Measurements from ENCODE around the gene C1QTNF8. TPM values are rescaled to one million over a fixed set of nuclear protein-coding genes. Genes with fewer than 3 reads are reported as not detected.

Gene C1QTNF8
- polyA plus RNA-seq, 3 donors: not detected

DNA sequence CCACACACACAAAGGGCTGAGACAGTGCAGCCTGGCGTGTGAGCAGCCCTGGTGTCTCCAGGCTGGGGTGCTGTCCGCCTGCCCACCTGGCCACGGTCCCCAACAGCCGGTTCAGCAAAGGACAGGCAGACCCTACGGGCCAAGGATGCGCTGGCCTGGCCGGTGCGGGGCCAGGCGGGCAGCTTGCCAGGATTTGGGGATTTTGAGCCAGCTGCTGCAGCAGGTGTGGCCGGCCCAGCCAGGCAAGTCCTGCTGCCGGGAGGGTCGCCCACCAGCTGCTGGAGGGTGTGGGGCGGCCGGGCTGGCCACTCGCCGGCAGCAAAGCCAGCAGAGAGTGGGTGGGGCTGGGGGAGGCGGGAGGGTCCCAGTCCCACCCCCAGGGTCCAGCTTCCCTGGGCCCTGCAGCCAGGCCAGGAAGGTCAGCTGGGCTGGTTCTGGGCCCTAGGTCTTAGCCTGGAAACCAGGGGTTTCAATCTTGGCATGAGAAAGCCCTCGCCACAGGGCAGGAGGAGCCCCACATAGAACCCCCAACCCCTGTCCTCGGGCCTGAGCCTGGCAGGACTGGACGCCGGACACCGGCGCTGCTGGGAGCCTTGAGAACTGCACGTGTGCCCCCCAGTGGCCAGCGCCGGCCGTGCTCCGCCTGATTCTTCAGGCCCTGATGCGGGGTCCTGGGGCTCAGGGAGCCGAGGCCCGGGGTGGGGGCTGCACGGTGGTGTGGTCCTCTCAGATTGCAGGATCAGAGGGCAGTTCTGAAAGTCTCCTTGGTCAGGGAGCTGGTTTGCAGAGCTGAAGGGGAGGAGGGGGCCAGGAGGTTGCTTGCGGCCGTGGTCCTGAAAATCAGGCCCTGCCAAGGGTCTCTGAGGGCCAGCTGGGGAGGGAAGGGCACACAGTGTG, 41.1 kb downstream of the C1QTNF8 start:
- WGBS, 3 donors: 17 to 28% (median 23%) methylated on average over 28 to 34 of the region's 34 CpGs

DNA sequence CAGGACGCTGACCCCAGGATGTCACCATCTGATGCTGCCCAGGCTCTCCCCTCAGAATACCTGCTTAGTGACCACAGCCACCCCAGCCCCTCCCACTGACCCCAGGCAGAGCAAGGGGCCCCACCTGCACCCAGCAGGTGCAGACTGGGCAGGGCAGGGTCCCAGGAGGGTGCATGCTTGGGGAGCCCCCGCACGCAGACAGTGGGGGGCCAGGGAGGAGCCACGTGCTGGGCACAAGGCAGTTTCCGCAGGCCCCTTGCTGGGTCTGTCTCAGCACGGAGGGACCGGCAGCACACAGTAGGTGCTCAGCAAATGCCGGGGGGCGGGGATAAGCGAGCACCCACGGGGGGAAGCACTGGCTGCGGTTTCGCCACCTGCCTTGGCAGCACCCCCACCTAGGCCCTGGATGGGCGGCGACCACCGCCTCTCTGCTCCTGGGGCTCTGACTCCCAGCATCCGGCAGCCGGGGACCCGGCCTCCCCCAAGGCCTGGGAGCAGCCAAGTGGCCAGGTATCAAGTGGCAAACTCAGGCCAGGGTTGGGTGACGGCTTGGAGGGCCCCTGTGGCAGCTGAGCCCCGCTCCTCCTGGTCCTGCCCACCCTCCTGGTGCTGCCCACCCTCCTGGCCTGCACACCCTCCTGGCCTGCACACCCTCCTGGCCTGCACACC, 42.2 kb downstream of the C1QTNF8 start:
- 83 to 87% (median 84%) methylated on average over 19 to 21 of the region's 21 CpGs for WGBS, 3 donors
- no peak overlapping the region for H3K27ac ChIP-seq (ENCODE audit: low read depth, low read length)

More for the DNA sequence above, 41.1 kb downstream of the C1QTNF8 start:
- H3K27ac ChIP-seq (ENCODE audit: low read depth, low read length): no peak overlapping the region

DNA sequence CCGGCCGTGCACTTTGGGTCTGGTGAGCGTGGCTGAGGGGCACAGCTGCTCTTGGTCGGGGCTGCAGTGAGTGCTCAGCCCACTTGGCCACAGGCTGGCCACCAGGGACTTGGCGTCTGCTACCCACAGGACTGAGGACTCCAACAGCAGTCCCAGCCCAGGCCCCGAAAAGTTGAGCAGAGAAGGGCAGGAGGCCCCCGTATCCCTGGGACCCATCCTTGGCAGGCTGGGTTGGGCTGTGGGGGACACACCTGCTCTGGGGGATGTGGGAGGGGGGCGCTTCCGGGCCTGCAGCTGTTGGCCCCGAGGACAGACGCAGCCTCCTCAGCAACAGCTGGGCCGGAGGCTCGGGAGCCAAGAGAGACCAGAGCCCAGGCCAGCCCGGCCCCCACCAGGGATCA, 42.9 kb downstream of the C1QTNF8 start:
- WGBS, 3 donors: 59 to 77% (median 59%) methylated on average over 9 to 14 of the region's 14 CpGs
- no peak overlapping the region for H3K27ac ChIP-seq (ENCODE audit: low read depth, low read length)

DNA sequence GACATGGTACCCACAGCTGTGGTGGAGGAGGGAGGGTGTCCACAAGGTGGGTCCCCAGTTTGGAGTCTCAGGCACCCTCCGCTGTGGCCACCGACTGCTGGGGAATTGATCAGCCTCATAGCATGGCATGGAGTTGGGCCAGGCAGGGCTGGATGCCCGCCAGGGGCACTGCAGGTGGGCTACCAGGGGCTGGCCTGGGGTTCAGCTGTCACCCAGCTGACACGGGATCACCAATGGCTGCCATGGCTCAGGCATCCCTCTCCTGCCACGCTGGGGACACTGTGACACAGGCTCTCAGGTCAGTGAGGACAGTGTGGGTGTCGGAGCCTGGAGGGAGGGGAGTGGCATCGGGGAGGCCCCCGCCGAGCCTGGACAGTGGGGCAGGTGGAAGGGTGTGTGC, 43.3 kb downstream of the C1QTNF8 start:
- H3K27ac ChIP-seq (ENCODE audit: low read depth, low read length): no peak overlapping the region
- WGBS, 3 donors: 82 to 87% (median 86%) methylated on average over 6 to 9 of the region's 9 CpGs

DNA sequence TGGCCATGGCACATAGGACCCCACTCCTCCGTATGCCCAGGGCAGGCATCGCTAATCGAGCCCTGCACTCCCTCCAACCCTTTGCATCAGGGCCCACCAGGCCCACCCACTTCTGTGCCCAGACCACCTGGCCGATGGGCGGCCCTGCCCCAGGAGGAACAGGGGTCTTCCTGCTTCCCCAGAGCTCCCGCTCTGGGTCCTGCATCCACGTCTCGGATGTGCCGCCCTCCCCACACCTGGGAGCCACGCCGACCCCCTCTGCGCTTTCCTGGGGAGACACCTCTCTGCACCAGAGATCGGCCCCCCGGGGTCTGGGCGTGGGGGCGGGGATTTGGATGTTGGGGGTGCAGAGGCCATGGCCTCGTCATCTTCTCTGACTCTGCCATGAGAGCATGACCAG, 44.6 kb downstream of the C1QTNF8 start:
- WGBS, 3 donors: 90 to 95% (median 94%) methylated on average over 14 to 17 of the region's 17 CpGs
- H3K27ac ChIP-seq (ENCODE audit: low read depth, low read length): no peak overlapping the region

DNA sequence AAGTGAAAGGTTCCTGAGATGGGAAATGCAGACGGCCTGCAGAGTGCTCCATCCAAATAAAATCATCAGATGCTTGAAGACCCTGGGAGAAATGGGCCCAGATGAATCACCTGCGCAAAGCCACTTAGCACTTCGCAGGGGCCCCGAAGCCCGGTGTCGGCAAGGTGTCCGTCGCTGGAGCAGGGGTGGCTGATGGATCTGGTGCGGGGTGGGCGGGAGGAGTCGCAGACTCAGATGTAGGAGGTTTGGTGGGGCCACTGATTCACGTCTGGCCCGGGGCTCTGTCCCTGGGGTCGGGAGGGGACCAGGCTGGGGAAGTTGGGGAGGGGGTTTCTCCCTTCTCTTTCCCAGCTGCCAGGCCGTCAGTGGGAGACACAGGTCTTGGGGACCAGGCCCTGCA, 45.1 kb downstream of the C1QTNF8 start:
- no peak overlapping the region for H3K27ac ChIP-seq (ENCODE audit: low read depth, low read length)
- 81 to 87% (median 83%) methylated on average over 15 of the region's 15 CpGs for WGBS, 3 donors

DNA sequence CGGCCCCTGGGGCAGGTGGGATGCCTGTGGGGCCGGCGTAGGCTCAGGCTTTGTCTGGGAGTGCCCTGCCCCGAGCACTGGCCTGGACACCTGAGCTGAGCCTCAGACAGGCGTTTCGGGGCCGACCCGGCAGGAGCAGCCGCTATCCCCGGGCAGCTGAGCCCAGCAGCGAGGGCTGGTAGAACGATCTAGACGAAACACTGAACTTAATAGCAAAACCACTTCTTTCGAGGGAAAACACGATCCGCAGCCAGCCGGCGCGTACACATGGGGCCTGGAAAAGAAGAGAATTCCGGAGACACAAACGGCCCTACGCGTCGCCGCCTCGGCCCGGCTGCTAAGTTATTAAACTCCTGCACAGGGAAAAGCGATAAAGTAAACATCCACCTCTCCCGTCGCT, 45.5 kb downstream of the C1QTNF8 start:
- no peak overlapping the region for H3K27ac ChIP-seq (ENCODE audit: low read depth, low read length)
- 77 to 84% (median 82%) methylated on average over 26 to 30 of the region's 30 CpGs for WGBS, 3 donors

DNA sequence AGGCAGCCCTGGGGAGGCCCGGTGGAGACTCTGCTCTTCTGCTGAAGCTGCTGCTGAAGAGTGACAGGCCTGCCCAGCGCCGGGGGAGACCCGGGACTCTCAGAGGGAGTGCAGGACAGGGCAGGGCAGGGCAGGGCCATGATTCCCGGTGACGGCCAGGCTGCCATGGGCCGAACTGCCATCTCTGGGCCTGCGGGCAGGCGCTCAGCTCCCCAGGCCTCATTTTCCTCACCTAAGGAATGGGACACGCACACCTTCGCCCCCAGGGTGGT, 46.1 kb downstream of the C1QTNF8 start:
- no peak overlapping the region for H3K27ac ChIP-seq (ENCODE audit: low read depth, low read length)
- 81 to 93% (median 85%) methylated on average over 8 to 11 of the region's 11 CpGs for WGBS, 3 donors

DNA sequence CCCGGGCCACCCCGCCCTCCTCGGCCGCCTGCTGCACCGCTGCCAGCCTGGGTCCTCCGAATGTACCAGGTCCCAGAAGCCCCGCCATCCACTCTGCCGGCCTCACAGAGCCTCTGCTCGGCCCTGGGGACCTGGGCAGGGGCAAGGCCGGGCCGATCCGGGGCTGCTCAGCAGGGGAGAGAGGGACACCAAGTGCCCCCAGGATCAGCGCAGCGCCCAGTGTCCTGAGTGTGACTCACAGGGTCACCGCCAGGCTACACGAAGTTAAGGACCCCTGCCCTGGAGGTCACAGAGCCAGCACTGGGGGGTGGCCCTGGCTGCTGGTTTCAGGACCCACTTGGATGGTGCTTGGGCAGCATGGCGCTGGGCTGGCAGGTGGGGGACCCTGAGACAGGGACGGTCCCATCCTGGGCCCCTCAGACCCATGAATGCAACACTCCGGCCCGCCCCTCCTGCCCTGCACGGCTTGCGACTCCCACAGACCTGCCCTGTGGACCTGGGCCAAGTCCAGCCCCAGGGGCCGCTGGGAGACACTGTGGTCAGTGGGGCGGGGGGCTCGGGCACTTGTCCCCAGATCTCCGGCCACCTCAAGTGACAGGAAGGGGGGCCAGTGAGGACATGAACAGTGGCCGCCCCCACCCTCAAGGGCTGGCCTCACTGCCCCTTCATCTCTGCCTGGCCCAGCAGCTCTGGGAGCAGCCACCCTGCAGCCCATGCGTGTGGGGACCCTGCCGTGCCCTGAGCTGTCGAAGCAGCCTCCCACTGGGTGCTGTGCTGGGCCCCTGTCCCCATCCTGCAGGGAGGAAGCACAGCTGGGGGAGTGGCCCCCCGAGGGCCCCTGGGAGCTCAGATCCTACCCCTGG, 46.7 kb downstream of the C1QTNF8 start:
- WGBS, 3 donors: 81 to 91% (median 81%) methylated on average over 24 to 31 of the region's 31 CpGs
- no peak overlapping the region for H3K27ac ChIP-seq (ENCODE audit: low read depth, low read length)

DNA sequence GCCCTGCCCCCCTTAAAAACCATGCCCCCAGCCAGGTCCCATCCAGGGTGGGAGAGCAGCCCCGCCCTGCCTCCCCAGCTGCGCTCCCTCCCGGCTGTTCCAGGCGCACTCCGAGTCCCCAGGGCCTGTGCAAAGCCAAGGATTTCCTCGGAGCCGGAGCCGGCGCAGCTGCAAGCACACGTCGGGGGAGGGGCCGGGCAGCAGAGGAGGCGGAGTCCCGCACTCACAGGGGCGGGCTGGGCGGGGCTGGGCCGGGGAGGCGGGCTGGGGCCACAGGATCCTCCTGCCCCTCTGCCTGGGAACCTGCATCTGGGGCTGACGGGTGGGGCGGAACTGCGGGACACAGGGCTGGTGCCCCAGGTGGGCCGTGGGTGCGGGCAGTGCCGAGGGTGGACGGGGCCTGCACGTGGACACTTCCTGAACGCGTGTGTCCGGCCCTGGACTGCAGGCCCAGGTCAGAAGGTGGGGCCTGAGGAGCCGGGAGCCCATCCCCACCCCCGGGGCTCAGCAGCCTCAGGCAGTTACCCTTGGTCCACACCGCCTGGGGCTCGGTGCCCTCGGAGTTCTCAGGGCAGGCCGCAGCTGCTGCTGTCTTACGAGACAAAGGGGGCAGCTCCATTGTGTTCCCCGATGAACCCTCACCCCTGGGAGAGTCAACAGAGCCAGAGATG, 47.5 kb downstream of the C1QTNF8 start:
- 27 to 29% (median 28%) methylated on average over 27 to 37 of the region's 37 CpGs for WGBS, 3 donors
- H3K27ac ChIP-seq (ENCODE audit: low read depth, low read length): no peak overlapping the region

DNA sequence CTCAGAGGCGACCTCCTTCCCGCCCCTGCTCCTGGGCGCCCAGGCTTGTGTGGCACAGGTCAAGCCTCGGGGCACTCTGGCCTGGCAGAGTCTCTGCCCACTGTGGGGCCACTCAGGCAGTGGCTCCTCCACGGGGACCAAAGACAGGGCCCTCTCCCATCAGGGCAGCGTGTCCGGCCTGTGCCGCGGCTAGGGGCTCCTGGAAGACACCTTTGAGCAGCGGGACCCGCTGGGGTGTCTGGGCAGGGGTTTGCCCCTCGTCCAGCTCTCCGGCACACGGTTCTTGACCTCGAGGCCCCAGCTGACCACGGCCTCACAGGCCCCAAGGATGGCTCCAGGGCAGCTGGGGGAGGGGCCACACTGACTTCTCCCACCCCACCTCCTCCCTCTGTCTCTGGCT, 48.2 kb downstream of the C1QTNF8 start:
- 70 to 85% (median 76%) methylated on average over 16 of the region's 16 CpGs for WGBS, 3 donors

DNA sequence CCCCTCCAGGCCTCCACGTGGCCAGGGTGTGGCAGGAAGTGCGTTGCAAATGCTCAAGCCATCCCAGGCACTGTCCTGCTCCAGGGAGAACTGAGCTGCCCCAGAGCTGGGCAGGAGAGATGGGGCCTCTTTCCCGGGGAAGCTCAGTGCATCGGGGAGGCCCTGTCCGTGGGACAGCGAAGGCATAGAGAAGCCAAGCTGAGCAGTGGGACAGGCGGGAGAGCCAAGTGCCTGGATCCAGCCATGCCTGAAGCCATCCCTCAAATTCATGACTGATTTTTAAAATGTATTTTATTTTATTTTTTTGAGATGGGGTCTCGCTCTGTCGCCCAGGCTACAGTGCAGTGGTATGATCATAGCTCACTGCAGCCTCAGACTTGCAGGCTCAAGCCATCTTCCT, 48.9 kb downstream of the C1QTNF8 start:
- H3K27ac ChIP-seq (ENCODE audit: low read depth, low read length): no peak overlapping the region
- 80 to 85% (median 84%) methylated on average over 9 of the region's 9 CpGs for WGBS, 3 donors

More for the DNA sequence above, 48.2 kb downstream of the C1QTNF8 start:
- no peak overlapping the region for H3K27ac ChIP-seq (ENCODE audit: low read depth, low read length)

DNA sequence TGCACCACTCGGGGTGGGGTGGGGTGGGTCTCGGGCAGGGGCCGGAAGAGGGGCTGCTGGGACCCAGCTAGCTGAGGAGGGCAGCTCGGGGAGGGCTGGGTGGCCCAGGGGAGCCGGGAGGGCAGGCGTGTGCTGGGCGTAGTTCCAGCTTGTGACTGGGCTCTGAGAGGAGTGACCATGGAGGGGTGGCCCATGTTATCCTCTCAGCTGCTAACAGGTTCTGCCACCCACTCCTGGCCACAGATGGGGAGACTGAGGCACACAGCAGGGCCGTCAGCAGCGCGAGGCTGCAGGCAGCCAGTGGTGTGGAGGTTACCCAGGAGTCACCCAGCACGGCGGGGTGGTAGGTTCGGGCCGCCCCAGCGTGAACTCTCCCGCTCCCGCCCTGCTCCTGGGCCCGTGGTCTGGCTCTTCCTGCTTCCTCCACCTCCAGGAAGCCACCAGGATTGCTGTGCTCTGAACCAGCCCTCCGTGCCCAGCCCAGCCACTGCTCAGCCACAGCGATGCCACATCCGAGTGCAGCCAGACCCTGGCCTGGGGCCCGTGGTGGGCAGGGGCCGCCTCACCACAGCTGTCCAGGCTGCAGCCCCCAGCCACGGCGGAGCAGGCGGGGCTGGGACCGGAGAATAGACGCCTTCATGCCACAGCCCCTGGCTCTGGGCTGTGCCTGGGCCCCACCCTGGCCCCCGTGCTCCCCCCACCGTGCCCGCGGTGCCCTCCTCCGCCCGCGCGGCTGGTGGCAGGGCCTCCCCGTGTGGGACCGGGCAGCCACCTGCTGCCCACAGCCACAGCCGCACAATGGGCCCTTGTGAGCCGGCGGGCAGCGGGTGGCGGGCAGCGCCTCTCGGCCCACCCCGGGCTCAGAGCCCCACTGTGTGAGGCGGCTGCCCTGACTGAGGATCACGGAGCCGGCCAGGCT, 49.8 kb downstream of the C1QTNF8 start:
- 73% methylated on average over 37 to 49 of the region's 49 CpGs for WGBS, 3 donors
- no peak overlapping the region for H3K27ac ChIP-seq (ENCODE audit: low read depth, low read length)

DNA sequence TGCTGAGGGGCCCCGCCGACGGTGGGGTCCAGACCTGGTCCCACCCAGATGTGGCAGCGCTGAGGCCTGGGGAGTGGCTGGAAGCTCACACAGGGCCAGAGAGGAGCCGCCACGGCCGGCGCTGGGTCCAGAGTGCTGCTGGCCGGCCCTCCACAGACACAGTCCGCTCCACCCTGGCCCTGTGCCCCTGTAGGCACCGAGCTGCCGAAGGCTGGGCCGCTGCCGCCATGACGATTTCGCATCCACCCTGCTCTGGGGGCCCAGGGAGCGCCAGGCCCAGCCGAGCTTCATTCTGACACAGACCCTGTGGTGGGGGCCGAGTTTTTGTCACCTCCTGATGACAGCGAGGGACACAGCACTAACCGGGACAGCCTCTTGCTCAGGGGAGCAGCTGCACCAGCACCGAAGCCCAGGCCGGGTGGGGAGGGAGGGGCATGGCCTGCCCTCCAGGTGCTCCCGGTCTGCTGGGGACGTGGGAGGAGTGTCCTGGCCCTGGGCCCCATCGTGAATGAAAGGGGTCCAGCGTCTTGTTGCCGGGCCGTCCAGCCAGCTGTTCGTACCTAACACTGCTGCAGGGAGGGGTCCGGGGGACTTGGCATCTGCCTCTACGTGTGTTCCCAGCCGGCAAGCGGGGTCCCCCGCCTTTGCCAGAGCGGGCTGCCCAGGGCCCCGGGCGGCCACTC, 50.6 kb downstream of the C1QTNF8 start:
- 35 to 60% (median 50%) methylated on average over 38 of the region's 38 CpGs for WGBS, 3 donors

DNA sequence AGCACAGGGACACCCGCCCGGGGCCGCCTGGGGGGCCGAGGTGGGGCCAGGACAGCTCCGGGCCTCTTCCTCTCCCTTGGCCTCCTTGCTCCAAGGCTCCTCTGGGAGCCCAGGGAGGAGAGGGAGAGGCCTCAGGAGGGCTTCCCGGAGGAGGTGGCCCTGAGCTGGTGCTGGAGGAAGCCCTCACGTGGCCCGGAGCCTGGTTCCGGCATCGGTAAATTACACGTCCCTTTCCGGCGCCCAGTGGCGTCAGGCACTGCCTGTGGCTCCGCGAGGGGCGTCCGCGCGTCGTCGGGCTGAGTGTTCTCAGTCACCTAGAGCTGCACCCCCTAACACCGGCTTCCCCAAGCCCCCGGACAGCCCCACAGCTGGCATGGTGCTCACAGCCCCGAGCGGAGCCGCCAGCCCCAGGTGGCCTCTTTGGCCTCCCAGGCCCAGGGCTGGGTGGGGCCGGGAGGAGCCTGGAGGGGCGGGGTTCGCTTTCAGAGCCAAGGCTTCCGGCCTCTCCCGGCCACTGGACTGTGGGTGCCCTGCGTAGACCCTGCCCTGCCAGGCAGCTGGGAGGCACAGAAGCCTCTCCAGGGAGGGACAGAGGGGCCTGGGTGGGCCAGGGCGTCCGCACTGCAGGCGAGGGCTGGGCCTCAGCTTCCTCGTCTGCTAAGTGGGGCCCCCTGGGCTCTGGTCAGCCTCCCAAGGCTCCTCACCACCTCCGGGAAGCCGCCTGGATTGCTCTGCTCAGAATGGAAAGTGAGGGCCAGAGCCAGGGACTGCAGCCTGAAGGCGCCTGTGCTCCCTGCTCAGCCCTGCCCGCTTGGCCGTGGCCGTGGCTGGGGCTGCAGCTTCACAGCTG, 51.4 kb downstream of the C1QTNF8 start:
- 57 to 62% (median 58%) methylated on average over 35 to 43 of the region's 43 CpGs for WGBS, 3 donors
- no peak overlapping the region for H3K27ac ChIP-seq (ENCODE audit: low read depth, low read length)

More for the DNA sequence above, 50.6 kb downstream of the C1QTNF8 start:
- no peak overlapping the region for H3K27ac ChIP-seq (ENCODE audit: low read depth, low read length)

DNA sequence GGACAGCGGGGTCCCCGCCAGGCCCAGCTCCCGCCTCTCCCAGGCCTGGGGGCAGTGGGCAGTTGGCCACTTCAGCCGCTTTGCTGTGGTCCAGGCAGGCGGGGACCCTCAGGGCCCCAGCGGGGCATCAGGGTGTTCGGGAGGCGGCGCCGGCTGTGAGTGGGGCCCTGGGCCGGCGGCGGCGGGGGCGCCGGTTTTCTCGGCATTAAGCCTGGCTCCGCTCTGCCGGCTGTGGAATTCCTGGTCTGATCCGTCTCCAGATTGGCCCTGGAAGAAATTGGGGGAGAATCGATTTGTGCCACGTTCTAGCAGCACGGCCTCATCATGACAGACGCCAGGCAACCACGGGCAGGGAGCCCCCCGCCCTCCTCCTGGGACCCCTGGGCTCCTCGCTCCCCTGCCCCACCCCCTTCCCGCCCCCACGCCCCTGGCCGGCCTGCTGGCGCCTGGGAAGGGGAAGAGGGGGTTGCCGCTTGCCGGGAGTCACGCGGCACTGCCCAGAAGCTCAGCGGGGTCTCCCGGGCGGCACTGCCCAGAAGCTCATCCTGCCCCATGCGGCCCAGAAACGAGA, 52.1 kb downstream of the C1QTNF8 start:
- 32 to 45% (median 39%) methylated on average over 28 to 40 of the region's 40 CpGs for WGBS, 3 donors

More for the DNA sequence above, 52.1 kb downstream of the C1QTNF8 start:
- H3K27ac ChIP-seq (ENCODE audit: low read depth, low read length): no peak overlapping the region
